K562 (cell line): ENCODE measurements around the gene DAB2IP. TPM values are rescaled to one million over a fixed set of nuclear protein-coding genes. Genes with fewer than 3 reads are reported as not detected.
A peak's percentile ranks its signal among the peaks of the same experiment; 100 is the strongest.

Experiments used
- ATAC-seq: fragments of 200-7000 bp; cut with Tn5 transposase; 3 replicates; pipeline ENCODE4 v1.9.1; 2020; ENCODE audit warnings: moderate library complexity
- BruUV-seq: library from RNA; stranded (reverse); fragments of 400-500 nt; replicated peaks from 2 replicates; lab custom pipeline; 2021; lab: Mats Ljungman, UMichigan
- CTCF ChIA-PET: fragments of 300-600 bp; formaldehyde crosslinking; extraction: SDS; loops from one replicate; lab custom pipeline; 2021; ENCODE audit warnings: low intra/inter-chr PET ratio; lab: Yijun Ruan, JAX
- POLR2A ChIA-PET: fragments of 300-600, 350-650 bp; sonication (Branson Sonifier 250); formaldehyde crosslinking; extraction: SDS; loops from one replicate; lab custom pipeline; 2021; ENCODE audit warnings: antibody characterized with exemption, inconsistent platforms; lab: Yijun Ruan, JAX
- DNase-seq, 4 experiments: peaks; one replicate each; pipeline versions ENCODE4 v3.0.0 to v3.0.0-alpha.2; 2011 to 2018; ENCODE audit warnings: low spot score in 3 of 4, mixed read lengths in 3 of 4; ENCODE audit errors: extremely low read depth in 1 of 4
- FAIRE-seq: peaks from 2 replicates; lab custom pipeline; 2011; peaks lifted over from hg19 to GRCh38; lab: Jason Lieb, UNC
- H2AFZ ChIP-seq: 2 replicates; pipeline ENCODE4 v1.6.0; 2011; ENCODE audit warnings: low read depth, low read length, control low read depth, inconsistent platforms
- H3K27ac ChIP-seq: fragments of 200-600 bp; 3 replicates; pipeline ENCODE4 v1.8.0; 2011; ENCODE audit warnings: low read depth, mild to moderate bottlenecking, control low read depth, inconsistent platforms, low read length, moderate library complexity, mixed read lengths; ENCODE audit errors: extremely low read depth
- H3K27me3 ChIP-seq, 2 experiments: fragments of 300-600 bp in 1 of 2; 2 replicates in 1 of 2; 3 replicates in 1 of 2; pipeline versions ENCODE4 v1.6.0 to v1.8.0; 2011; ENCODE audit warnings: inconsistent platforms in 2 of 2, low read length in 2 of 2, mild to moderate bottlenecking in 1 of 2, mixed read lengths in 1 of 2, moderate library complexity in 1 of 2; ENCODE audit not compliant: control insufficient read depth in 2 of 2, insufficient read depth in 2 of 2
- H3K36me3 ChIP-seq: fragments of 300-600 bp; 3 replicates; pipeline ENCODE4 v1.8.0; 2011; ENCODE audit warnings: mild to moderate bottlenecking, low read length, inconsistent platforms; ENCODE audit not compliant: control insufficient read depth, insufficient read depth
- H3K4me1 ChIP-seq, 2 experiments: fragments of 200-600 bp in 1 of 2; replicated peaks in 1 of 2; 2 replicates in 1 of 2; 3 replicates in 1 of 2; pipeline versions ENCODE4 v1.5.1 to v1.8.0; 2011; ENCODE audit warnings: inconsistent platforms in 2 of 2, low read length in 2 of 2, mild to moderate bottlenecking in 1 of 2, mixed read lengths in 1 of 2, moderate library complexity in 1 of 2; ENCODE audit not compliant: control insufficient read depth in 2 of 2, insufficient read depth in 2 of 2
- H3K4me2 ChIP-seq: 2 replicates; pipeline ENCODE4 v1.6.1; 2011; ENCODE audit warnings: low read length, control low read depth, inconsistent platforms, mixed read lengths; ENCODE audit not compliant: insufficient read depth
- H3K4me3 ChIP-seq: fragments of 200-600 bp; sonication (generic), shearing (Covaris generic); 2 replicates; pipeline ENCODE4 v1.5.1; 2016; ENCODE audit warnings: control low read depth, inconsistent platforms
- H3K79me2 ChIP-seq: fragments of 200-600 bp; 3 replicates; pipeline ENCODE4 v1.8.0; 2011; ENCODE audit warnings: low read length, inconsistent platforms; ENCODE audit not compliant: control insufficient read depth, insufficient read depth
- H3K9ac ChIP-seq, 2 experiments: 2 replicates each; pipeline versions ENCODE4 v1.6.0 to v1.6.1; 2011; ENCODE audit warnings: low read depth in 2 of 2, low read length in 2 of 2, control low read depth in 1 of 2, inconsistent platforms in 1 of 2, mild to moderate bottlenecking in 1 of 2, mixed read lengths in 1 of 2; ENCODE audit not compliant: insufficient read depth in 1 of 2
- H3K9me1 ChIP-seq: one replicate; pipeline ENCODE4 v1.6.0; 2011; ENCODE audit warnings: inconsistent platforms, mild to moderate bottlenecking, low read length, moderate library complexity; ENCODE audit not compliant: control insufficient read depth, insufficient read depth
- H3K9me3 ChIP-seq: replicated peaks from 2 replicates; pipeline ENCODE4 v1.5.1; 2011; ENCODE audit warnings: low read depth, low read length, inconsistent platforms; ENCODE audit not compliant: control insufficient read depth, insufficient read depth
- H4K20me1 ChIP-seq: replicated peaks from 2 replicates; pipeline ENCODE4 v1.6.1; 2011; ENCODE audit warnings: low read length, inconsistent platforms, mixed read lengths; ENCODE audit not compliant: control insufficient read depth, insufficient read depth
- SPI1 ChIP-seq: IDR thresholded peaks from 2 replicates; pipeline ENCODE4 v1.6.1; 2011; ENCODE audit warnings: low read depth, low read length, control low read depth, borderline replicate concordance
- TEAD2 ChIP-seq: fragments of 450-650 bp; IDR thresholded peaks from 2 replicates; pipeline ENCODE4 v1.6.1; 2016; ENCODE audit warnings: missing genetic modification characterization, control low read depth, missing compliant biosample characterization
- ZC3H4 ChIP-seq: sonication (generic); formaldehyde crosslinking; IDR thresholded peaks from 2 replicates; pipeline ENCODE4 v1.9.0; 2021; ENCODE audit warnings: missing genetic modification reagents, borderline replicate concordance
- ZNF134 ChIP-seq: fragments of 250-450 bp; sonication (Bioruptor Pico); conservative IDR thresholded peaks from 2 replicates; pipeline ENCODE4 v1.4.0; 2020
- WGBS: fragments of 100-300 bp; shearing (Covaris generic); methylation state at CpG from one replicate; pipeline ENCODE4 v1.1.6; 2016; ENCODE audit warnings: low coverage, mixed read lengths; ENCODE audit not compliant: insufficient coverage; ENCODE audit errors: missing lambda C conversion rate; 5-methylcytosine and 5-hydroxymethylcytosine counted together
- in situ Hi-C: fragments of 300-500 bp; cut with MboI; formaldehyde crosslinking; loops from 4 replicates; pipeline ENCODE4 v1.15.0; 2018; ENCODE audit warnings: inconsistent platforms, mixed read lengths
- intact Hi-C: fragments of 100-400 bp; cut with micrococcal nuclease; formaldehyde crosslinking; loops from 2 replicates; pipeline ENCODE4 v1.14.2; 2022
- polyA plus RNA-seq, 8 experiments: library from polyadenylated mRNA; depleted of rRNA in 4 of 8; stranded (reverse) in 5 of 8; unstranded in 3 of 8; fragments of >200 nt; fragmentation: Nextera tagmentation in 2 of 8; fragmentation: Illumina TruSeq in 1 of 8; extraction: Ambion mirVana in 2 of 8; extraction: Trizol in 1 of 8; gene quantifications; 2 replicates each; pipeline versions ENCODE4 v1.2.1 to v1.2.3, GENCODE V29; 2011 to 2014; ENCODE audit warnings: inconsistent platforms in 1 of 8, missing spikeins in 1 of 8
- total RNA-seq, 7 experiments: library from RNA; depleted of rRNA in 6 of 7; stranded (reverse); fragments of >200 nt in 6 of 7; fragmentation: Illumina TruSeq in 2 of 7; extraction: Trizol in 2 of 7; gene quantifications; 2 replicates each; pipeline versions ENCODE4 v1.2.1 to v1.2.3, GENCODE V29; 2011 to 2021; ENCODE audit warnings: low replicate concordance in 1 of 7
- TF ChIP-seq, protein P1 (sequence below): fragments of 450-650 bp; formaldehyde crosslinking; IDR thresholded peaks from 2 replicates; pipeline ENCODE4 v1.4.0; 2020; ENCODE audit warnings: mild to moderate bottlenecking, moderate library complexity
- TF ChIP-seq, protein P2 (sequence below): sonication (generic); formaldehyde crosslinking; IDR thresholded peaks from 2 replicates; pipeline ENCODE4 v1.8.0; 2022; ENCODE audit warnings: mild to moderate bottlenecking, missing genetic modification reagents
- TF ChIP-seq, protein P3 (sequence below), 2 experiments: IDR thresholded peaks; 2 replicates each; pipeline ENCODE4 v1.6.1; 2012; ENCODE audit warnings: improper control_type of control experiment in 2 of 2, low read depth in 2 of 2, low read length in 2 of 2, borderline replicate concordance in 1 of 2
- TF ChIP-seq, protein P4 (sequence below): sonication (generic); formaldehyde crosslinking; IDR thresholded peaks from 2 replicates; pipeline ENCODE4 v1.8.0; 2023; ENCODE audit warnings: missing genetic modification reagents, mild to moderate bottlenecking, borderline replicate concordance

Gene DAB2IP
- total and polyA plus RNA-seq, 9 of the 15 experiments (the other 6 are each of a cell fraction or from before 2014, with no cell fraction given): 0.04 to 0.31 (median 0.08) TPM; not detected in 5

DNA sequence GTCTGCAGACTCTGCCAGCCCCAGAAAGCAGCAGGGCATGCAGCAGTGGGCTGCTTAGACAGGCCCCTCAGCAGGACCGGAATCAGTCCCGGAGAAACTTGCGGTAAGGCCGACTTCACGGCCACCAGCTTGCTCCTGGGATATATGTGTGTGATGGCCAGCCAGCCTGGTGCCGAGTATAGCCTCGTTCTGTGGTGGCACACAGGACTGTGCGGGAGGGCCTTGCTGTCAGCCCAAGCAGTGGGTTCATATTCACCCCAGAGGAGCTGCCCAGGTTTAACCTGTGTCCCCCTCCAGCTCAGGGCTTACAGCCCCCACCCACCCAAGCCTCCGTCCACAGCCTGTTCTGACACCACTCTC is 112.9 kb downstream of the DAB2IP start (continued):
- TF ChIP-seq, protein P1, sequence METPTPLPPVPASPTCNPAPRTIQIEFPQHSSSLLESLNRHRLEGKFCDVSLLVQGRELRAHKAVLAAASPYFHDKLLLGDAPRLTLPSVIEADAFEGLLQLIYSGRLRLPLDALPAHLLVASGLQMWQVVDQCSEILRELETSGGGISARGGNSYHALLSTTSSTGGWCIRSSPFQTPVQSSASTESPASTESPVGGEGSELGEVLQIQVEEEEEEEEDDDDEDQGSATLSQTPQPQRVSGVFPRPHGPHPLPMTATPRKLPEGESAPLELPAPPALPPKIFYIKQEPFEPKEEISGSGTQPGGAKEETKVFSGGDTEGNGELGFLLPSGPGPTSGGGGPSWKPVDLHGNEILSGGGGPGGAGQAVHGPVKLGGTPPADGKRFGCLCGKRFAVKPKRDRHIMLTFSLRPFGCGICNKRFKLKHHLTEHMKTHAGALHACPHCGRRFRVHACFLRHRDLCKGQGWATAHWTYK: no peak
- TF ChIP-seq TEAD2 (no peak), ZC3H4 (CRISPR knock-in tag) (no peak), ZNF134 (CRISPR knock-in tag) (no peak)
- TF ChIP-seq, protein P2, sequence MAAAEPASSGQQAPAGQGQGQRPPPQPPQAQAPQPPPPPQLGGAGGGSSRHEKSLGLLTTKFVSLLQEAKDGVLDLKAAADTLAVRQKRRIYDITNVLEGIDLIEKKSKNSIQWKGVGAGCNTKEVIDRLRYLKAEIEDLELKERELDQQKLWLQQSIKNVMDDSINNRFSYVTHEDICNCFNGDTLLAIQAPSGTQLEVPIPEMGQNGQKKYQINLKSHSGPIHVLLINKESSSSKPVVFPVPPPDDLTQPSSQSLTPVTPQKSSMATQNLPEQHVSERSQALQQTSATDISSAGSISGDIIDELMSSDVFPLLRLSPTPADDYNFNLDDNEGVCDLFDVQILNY (CRISPR knock-in tag): no peak

DNA sequence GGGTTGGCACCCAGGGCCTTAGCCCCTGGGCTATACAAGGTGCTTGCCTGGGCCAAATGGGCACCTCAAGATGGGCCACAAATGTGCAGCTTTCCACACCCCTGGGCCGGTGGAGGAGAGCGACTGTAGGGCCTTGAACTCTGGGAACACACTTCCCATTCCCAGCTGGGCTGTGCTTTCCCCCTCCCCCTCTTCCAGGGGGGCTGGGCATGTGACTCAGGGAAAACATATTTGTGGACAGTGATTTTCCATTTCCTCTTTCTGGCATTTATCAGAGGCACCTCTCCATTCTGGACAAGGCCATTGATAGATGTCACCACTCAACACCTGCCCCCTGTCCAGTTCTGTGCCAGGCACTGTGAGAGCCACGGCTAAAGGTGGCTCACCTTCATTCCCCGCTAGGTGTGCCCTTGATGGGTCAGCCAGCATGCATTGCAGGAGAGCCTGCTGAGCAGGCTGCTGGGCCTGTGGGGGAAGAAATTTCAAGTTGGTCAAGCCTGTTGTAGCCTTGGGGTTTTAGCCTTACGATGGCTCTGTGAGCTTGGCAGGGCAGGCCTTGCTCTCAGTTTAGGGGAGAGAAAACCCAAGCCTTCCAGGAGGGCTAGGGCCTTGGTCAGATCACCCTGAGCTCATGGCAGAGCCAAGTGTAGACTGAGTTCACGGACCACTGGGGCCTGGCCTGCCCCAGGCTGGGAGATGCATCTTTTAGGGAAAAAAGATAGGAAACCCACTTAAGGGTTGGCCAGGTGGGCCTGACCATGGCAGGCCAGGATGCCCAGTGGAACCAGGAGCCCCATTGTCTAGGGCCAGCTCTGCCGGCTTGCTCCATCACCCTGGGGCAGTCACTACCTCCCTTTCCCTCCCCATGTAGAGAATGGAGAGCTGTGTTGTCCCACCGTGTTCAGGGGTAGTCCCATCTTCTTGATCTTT is 113.9 kb downstream of the DAB2IP start:
- Histone ChIP-seq H3K4me2 (no peak overlapping the region), H3K27me3 (peaks cover 13 to 95% of the 10 kb centered on the region in 2 experiments), H4K20me1 (peaks cover 31% of the 10 kb centered on the region)
- BruUV-seq: no TSS peak
- ATAC-seq: no peak
- DNase-seq: no peak
- in situ Hi-C loops: no loop called here
- TF ChIP-seq, protein P3, sequence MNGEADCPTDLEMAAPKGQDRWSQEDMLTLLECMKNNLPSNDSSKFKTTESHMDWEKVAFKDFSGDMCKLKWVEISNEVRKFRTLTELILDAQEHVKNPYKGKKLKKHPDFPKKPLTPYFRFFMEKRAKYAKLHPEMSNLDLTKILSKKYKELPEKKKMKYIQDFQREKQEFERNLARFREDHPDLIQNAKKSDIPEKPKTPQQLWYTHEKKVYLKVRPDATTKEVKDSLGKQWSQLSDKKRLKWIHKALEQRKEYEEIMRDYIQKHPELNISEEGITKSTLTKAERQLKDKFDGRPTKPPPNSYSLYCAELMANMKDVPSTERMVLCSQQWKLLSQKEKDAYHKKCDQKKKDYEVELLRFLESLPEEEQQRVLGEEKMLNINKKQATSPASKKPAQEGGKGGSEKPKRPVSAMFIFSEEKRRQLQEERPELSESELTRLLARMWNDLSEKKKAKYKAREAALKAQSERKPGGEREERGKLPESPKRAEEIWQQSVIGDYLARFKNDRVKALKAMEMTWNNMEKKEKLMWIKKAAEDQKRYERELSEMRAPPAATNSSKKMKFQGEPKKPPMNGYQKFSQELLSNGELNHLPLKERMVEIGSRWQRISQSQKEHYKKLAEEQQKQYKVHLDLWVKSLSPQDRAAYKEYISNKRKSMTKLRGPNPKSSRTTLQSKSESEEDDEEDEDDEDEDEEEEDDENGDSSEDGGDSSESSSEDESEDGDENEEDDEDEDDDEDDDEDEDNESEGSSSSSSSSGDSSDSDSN (IDR thresholded peaks at IDR 0.05; ENCODE audit: borderline replicate concordance in 1 of 2, low read depth in 2 of 2, low read length in 2 of 2): no peak
- peak; percentile 26; the same call in 1 of the 2 replicates for TF ChIP-seq SPI1
- TF ChIP-seq, protein P4, sequence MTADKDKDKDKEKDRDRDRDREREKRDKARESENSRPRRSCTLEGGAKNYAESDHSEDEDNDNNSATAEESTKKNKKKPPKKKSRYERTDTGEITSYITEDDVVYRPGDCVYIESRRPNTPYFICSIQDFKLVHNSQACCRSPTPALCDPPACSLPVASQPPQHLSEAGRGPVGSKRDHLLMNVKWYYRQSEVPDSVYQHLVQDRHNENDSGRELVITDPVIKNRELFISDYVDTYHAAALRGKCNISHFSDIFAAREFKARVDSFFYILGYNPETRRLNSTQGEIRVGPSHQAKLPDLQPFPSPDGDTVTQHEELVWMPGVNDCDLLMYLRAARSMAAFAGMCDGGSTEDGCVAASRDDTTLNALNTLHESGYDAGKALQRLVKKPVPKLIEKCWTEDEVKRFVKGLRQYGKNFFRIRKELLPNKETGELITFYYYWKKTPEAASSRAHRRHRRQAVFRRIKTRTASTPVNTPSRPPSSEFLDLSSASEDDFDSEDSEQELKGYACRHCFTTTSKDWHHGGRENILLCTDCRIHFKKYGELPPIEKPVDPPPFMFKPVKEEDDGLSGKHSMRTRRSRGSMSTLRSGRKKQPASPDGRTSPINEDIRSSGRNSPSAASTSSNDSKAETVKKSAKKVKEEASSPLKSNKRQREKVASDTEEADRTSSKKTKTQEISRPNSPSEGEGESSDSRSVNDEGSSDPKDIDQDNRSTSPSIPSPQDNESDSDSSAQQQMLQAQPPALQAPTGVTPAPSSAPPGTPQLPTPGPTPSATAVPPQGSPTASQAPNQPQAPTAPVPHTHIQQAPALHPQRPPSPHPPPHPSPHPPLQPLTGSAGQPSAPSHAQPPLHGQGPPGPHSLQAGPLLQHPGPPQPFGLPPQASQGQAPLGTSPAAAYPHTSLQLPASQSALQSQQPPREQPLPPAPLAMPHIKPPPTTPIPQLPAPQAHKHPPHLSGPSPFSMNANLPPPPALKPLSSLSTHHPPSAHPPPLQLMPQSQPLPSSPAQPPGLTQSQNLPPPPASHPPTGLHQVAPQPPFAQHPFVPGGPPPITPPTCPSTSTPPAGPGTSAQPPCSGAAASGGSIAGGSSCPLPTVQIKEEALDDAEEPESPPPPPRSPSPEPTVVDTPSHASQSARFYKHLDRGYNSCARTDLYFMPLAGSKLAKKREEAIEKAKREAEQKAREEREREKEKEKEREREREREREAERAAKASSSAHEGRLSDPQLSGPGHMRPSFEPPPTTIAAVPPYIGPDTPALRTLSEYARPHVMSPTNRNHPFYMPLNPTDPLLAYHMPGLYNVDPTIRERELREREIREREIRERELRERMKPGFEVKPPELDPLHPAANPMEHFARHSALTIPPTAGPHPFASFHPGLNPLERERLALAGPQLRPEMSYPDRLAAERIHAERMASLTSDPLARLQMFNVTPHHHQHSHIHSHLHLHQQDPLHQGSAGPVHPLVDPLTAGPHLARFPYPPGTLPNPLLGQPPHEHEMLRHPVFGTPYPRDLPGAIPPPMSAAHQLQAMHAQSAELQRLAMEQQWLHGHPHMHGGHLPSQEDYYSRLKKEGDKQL (CRISPR knock-in tag): no peak
- TF ChIP-seq, all 486 proteins: peak for 1
- 0% methylated on average over 8 of the region's 8 CpGs for WGBS
- intact Hi-C loops: no loop called here
- Histone ChIP-seq H3K4me3 (no peak overlapping the region), H2AFZ (no peak overlapping the region), H3K9me1 (peaks cover 3% of the 10 kb centered on the region), H3K36me3 (no peaks in the 10 kb centered on the region), H3K9me3 (no peaks in the 10 kb centered on the region), H3K27ac (no peak overlapping the region), H3K9ac (no peak overlapping the region), H3K4me1 (no peaks in the 10 kb centered on the region), H3K79me2 (no peaks in the 10 kb centered on the region)
- FAIRE-seq: no peak
- CTCF ChIA-PET: no interaction called here
- POLR2A ChIA-PET: interaction anchor here (0.7 kb wide), 1 partner anchor 1175 kb away, joined by 3 read pairs; no protein-coding TSS in a partner anchor
